HEK293 (cell line): ENCODE data around the gene TNS3.

Experiments
- CTCF ChIA-PET: fragments of 350-600 bp; formaldehyde crosslinking; extraction: SDS; loops from one replicate; lab custom pipeline; 2021; ENCODE audit warnings: antibody characterized with exemption; lab: Yijun Ruan, JAX
- POLR2A ChIA-PET: fragments of 300-600 bp; formaldehyde crosslinking; extraction: SDS; loops from one replicate; lab custom pipeline; 2020; ENCODE audit warnings: antibody characterized with exemption, inconsistent platforms; lab: Yijun Ruan, JAX
- H3K27ac ChIP-seq: fragments of 200-500 bp; sonication (Bioruptor generic); 2 replicates; pipeline ENCODE4 v1.5.1; 2014; ENCODE audit warnings: low read depth, low read length, control low read depth, inconsistent platforms; ENCODE audit errors: extremely low read depth
- H3K36me3 ChIP-seq, 2 experiments: fragments of 200-500 bp in 1 of 2; sonication (Bioruptor generic) in 1 of 2; 1 replicate in 1 of 2; 2 replicates in 1 of 2; pipeline ENCODE4 v1.5.1; 2014 to 2017; ENCODE audit warnings: inconsistent platforms in 2 of 2, low read length in 2 of 2; ENCODE audit not compliant: control insufficient read depth in 2 of 2, insufficient read depth in 1 of 2
- H3K4me1 ChIP-seq: fragments of 200-500 bp; sonication (Bioruptor generic); 2 replicates; pipeline ENCODE4 v1.5.1; 2014; ENCODE audit warnings: mild to moderate bottlenecking, low read length, inconsistent platforms; ENCODE audit not compliant: control insufficient read depth, insufficient read depth
- H3K4me3 ChIP-seq: 2 replicates; pipeline ENCODE4 v1.5.1; 2011; ENCODE audit warnings: low read depth, mild to moderate bottlenecking, control low read depth, low read length, moderate library complexity
- H3K9me3 ChIP-seq: fragments of 200-500 bp; sonication (Bioruptor generic); 2 replicates; pipeline ENCODE4 v1.5.1; 2014; ENCODE audit warnings: low read depth, low read length, inconsistent platforms; ENCODE audit not compliant: control insufficient read depth, insufficient read depth
- TSHZ1 ChIP-seq: fragments of 450-650 bp; formaldehyde crosslinking; IDR thresholded peaks from 2 replicates; pipeline ENCODE4 v1.5.1; 2016; ENCODE audit warnings: missing biosample characterization, missing genetic modification characterization, borderline replicate concordance
- YY1 ChIP-seq: fragments of 450-650 bp; formaldehyde crosslinking; IDR thresholded peaks from 2 replicates; pipeline ENCODE4 v1.5.1; 2018; ENCODE audit warnings: missing biosample characterization, missing genetic modification characterization
- ZBTB10 ChIP-seq: fragments of 450-650 bp; formaldehyde crosslinking; IDR thresholded peaks from 2 replicates; pipeline ENCODE4 v1.5.1; 2016; ENCODE audit warnings: missing biosample characterization, missing genetic modification characterization
- ZBTB20 ChIP-seq: fragments of 450-650 bp; formaldehyde crosslinking; IDR thresholded peaks from 2 replicates; pipeline ENCODE4 v1.5.1; 2016; ENCODE audit warnings: missing biosample characterization, missing genetic modification characterization
- ZBTB8A ChIP-seq: fragments of 450-650 bp; formaldehyde crosslinking; IDR thresholded peaks from 2 replicates; pipeline ENCODE4 v1.5.1; 2016; ENCODE audit warnings: missing biosample characterization, missing genetic modification characterization
- ZNF133 ChIP-seq: fragments of 450-650 bp; formaldehyde crosslinking; IDR thresholded peaks from 2 replicates; pipeline ENCODE4 v1.5.1; 2016; ENCODE audit warnings: missing biosample characterization, missing genetic modification characterization
- ZNF138 ChIP-seq: fragments of 450-650 bp; formaldehyde crosslinking; IDR thresholded peaks from 2 replicates; pipeline ENCODE4 v1.5.1; 2016; ENCODE audit warnings: missing biosample characterization, missing genetic modification characterization, borderline replicate concordance
- ZNF174 ChIP-seq: fragments of 450-650 bp; formaldehyde crosslinking; IDR thresholded peaks from 2 replicates; pipeline ENCODE4 v1.5.0; 2017; ENCODE audit warnings: missing biosample characterization, mild to moderate bottlenecking, missing genetic modification characterization
- ZNF175 ChIP-seq: fragments of 450-650 bp; formaldehyde crosslinking; IDR thresholded peaks from 2 replicates; pipeline ENCODE4 v1.5.1; 2016; ENCODE audit warnings: missing biosample characterization, missing genetic modification characterization
- ZNF202 ChIP-seq: fragments of 450-650 bp; formaldehyde crosslinking; IDR thresholded peaks from 2 replicates; pipeline ENCODE4 v1.5.1; 2016; ENCODE audit warnings: missing biosample characterization, missing genetic modification characterization, borderline replicate concordance
- ZNF239 ChIP-seq: fragments of 450-650 bp; formaldehyde crosslinking; IDR thresholded peaks from 2 replicates; pipeline ENCODE4 v1.5.1; 2016; ENCODE audit warnings: missing biosample characterization, missing genetic modification characterization
- ZNF274 ChIP-seq, 2 experiments: fragments of 200-500 bp in 1 of 2; fragments of 450-650 bp in 1 of 2; sonication (Bioruptor generic) in 1 of 2; formaldehyde crosslinking in 1 of 2; IDR thresholded peaks; 2 replicates each; pipeline versions ENCODE4 v1.5.1 to v1.6.1; 2014 to 2016; ENCODE audit warnings: borderline replicate concordance in 1 of 2, inconsistent platforms in 1 of 2, low read length in 1 of 2, missing biosample characterization in 1 of 2, missing genetic modification characterization in 1 of 2
- ZNF350 ChIP-seq: fragments of 450-650 bp; formaldehyde crosslinking; IDR thresholded peaks from 2 replicates; pipeline ENCODE4 v1.5.0; 2017; ENCODE audit warnings: missing biosample characterization, mild to moderate bottlenecking, missing genetic modification characterization
- ZNF510 ChIP-seq: fragments of 450-650 bp; formaldehyde crosslinking; IDR thresholded peaks from 2 replicates; pipeline ENCODE4 v1.5.1; 2018; ENCODE audit warnings: mild to moderate bottlenecking, missing genetic modification characterization, missing biosample characterization; ENCODE audit not compliant: insufficient replicate concordance
- ZNF514 ChIP-seq: fragments of 450-650 bp; formaldehyde crosslinking; IDR thresholded peaks from 2 replicates; pipeline ENCODE4 v1.5.1; 2016; ENCODE audit warnings: missing biosample characterization, missing genetic modification characterization
- ZNF518A ChIP-seq: fragments of 450-650 bp; formaldehyde crosslinking; conservative IDR thresholded peaks from 2 replicates; pipeline ENCODE4 v1.5.1; 2016; ENCODE audit warnings: low read depth, missing biosample characterization, missing genetic modification characterization
- ZNF600 ChIP-seq: fragments of 450-650 bp; formaldehyde crosslinking; IDR thresholded peaks from 2 replicates; pipeline ENCODE4 v1.5.1; 2016; ENCODE audit warnings: missing biosample characterization, missing genetic modification characterization
- ZNF629 ChIP-seq: fragments of 450-650 bp; formaldehyde crosslinking; IDR thresholded peaks from 2 replicates; pipeline ENCODE4 v1.5.1; 2017; ENCODE audit warnings: missing biosample characterization, missing genetic modification characterization
- ZNF639 ChIP-seq: fragments of 450-650 bp; formaldehyde crosslinking; IDR thresholded peaks from 2 replicates; pipeline ENCODE4 v1.5.1; 2016; ENCODE audit warnings: missing biosample characterization, missing genetic modification characterization
- ZSCAN30 ChIP-seq: fragments of 450-650 bp; IDR thresholded peaks from 2 replicates; pipeline ENCODE4 v1.5.1; 2018; ENCODE audit warnings: missing biosample characterization, mild to moderate bottlenecking, missing genetic modification characterization, moderate library complexity
- ZXDB ChIP-seq: fragments of 450-650 bp; formaldehyde crosslinking; IDR thresholded peaks from 2 replicates; pipeline ENCODE4 v1.5.1; 2016; ENCODE audit warnings: missing biosample characterization, missing genetic modification characterization

The TNS3 gene

GRCh38 chr7:47581804-47582763, at the start of gene TNS3:
Gene TNS3, minus strand, starts transcription at chr7:47582111. Its CDS starts 142,475 bp downstream, at chr7:47439636.
- H3K4me1 ChIP-seq, result no peaks in the 10 kb centered on the region; the same call in 1 of the 2 replicates
- CTCF ChIA-PET, result interaction anchor here (1.0 to 1.3 kb wide), 5 partner anchors 9 to 237 kb away, joined by 4 to 6 read pairs (median 5); no protein-coding TSS in a partner anchor
- H3K27ac ChIP-seq, result peak within 1 kb of the TSS; percentile 62; the same call in 1 of the 2 replicates
- H3K4me3 ChIP-seq, result peak within 1 kb of the TSS; percentile 64
- no peaks in the 10 kb centered on the region for H3K9me3 ChIP-seq
- POLR2A ChIA-PET, result no interaction called here
- H3K36me3 ChIP-seq, result no peaks in the 10 kb centered on the region
- TF ChIP-seq ZSCAN30 (tag by site-specific recombination) (no peak), ZNF514 (no peak), ZNF175 (tag by site-specific recombination) (no peak), ZNF239 (tag by site-specific recombination) (no peak), ZNF639 (no peak), ZNF510 (tag by site-specific recombination) (no peak), ZXDB (tag by site-specific recombination) (peak; percentile 32; the same call in 1 of the 2 replicates), ZNF138 (no peak), ZBTB20 (tag by site-specific recombination) (peak; percentile 12; the same call in 1 of the 2 replicates), ZNF629 (no peak), ZBTB10 (0 out of 2 replicates have a peak, but pooled peaks have one; percentile 62), YY1 (tag by site-specific recombination) (0 out of 2 replicates have a peak, but pooled peaks have one; percentile 20), ZBTB8A (tag by site-specific recombination) (0 out of 2 replicates have a peak, but pooled peaks have one; percentile 28), ZNF274 (IDR thresholded peaks at IDR 0.05; ENCODE audit: low read length) (no peak), ZNF274 (tag by site-specific recombination; IDR thresholded peaks at IDR 0.05; ENCODE audit: borderline replicate concordance) (no peak), ZNF518A (tag by site-specific recombination) (no peak), ZNF350 (tag by site-specific recombination) (no peak), ZNF133 (tag by site-specific recombination) (no peak), TSHZ1 (tag by site-specific recombination) (no peak), ZNF600 (tag by site-specific recombination) (peak; percentile 50; the same call in 1 of the 2 replicates), ZNF174 (tag by site-specific recombination) (no peak), ZNF202 (no peak)
